ENCODE data around the gene TUBA4A.

DNA sequence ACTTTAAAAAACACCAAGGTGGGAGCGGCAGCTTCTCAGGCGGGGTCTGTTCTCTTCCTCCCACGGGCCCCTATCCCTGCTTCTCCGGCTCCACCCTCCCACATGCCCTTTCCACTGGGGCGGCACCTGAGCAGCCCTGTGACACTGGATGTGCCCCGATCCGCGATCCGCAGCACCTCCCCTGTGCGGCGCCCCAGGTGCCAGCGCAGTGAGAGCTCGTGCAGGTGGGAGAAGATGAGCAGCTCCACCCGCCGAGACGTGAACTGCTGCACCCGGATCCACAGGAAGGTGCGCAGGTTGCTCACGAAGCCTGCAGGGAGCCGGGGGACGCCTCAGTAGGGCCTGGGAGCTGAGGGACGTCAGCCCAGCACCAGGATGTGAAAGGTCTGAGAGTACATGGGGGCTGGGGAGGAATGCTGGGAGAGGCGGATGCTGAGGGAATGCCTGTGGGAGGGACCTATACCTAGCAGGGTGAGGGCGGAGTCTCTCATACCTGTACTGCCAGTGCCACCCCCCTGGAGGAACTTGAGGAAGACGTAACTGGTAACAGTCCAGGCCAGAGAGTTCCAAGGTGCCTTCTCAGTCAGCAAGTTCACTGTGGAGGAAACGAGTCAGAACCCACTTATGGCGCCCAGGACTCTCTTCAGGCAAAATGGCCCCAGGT is 37.7 kb downstream of the TUBA4A start:
- TF ChIP-seq CTCF (conservative IDR thresholded peaks at IDR 0.05; ENCODE audit: low read length): no peak
- no peak for TF ChIP-seq EZH2phosphoT487 (IDR thresholded peaks at IDR 0.05; ENCODE audit: borderline replicate concordance, low read depth, low read length)

Data from OCI-LY7 (cell line).